HTR-8/SVneo (cell line): ENCODE data around the gene EPHA8.
A peak's percentile ranks its signal among the peaks of the same experiment; 100 is the strongest.

ENCODE experiments used
- DNase-seq: peaks from one replicate; pipeline ENCODE4 v3.0.0; 2011; ENCODE audit warnings: low spot score, mixed read lengths; ENCODE audit not compliant: insufficient read length
- FAIRE-seq: peaks from 2 replicates; lab custom pipeline; 2011; peaks lifted over from hg19 to GRCh38; lab: Jason Lieb, UNC

Gene EPHA8

DNA sequence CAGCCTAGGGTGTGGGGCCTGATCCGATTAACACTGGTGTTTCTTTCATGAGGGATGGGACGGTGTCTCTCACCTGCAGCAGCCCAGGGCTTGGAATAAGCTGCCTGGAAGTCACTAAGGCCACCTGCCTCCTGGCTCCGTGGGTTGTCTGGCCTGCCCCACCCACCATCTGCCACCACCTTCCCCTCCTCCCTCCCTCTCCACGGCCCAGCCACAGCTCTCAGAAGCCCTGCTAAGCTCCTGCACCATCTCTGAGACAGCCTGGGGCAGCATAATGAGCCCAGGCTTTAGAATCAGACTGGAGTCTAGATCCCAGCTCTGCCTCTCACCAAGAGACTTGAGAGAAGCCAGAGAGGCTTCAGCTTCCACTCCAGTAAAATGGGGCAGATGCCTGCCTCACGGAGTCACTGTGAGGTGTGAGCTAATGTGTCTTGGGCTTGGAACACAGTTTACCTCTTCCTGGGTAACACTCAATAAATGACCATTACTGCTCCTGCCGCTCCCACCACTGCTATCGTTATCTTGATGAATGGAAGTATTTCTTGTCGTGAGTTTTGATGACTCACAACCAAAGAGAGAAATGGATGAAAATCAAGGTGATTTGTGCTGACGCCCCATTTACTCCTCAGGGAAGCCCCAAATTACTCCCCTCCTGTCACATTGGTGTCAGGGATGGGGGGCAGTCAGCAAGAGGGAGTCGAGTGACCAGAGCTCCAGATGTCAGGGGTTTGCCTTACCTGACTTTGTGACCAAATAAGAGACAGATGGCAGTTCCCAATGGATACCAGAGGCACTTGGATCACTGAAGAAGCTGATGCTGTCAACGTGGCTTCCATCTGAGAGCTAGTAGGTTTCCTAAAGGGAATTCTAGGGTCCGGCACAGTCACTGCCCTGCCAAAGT lies 49.6 kb downstream of the EPHA8 start:
- no peak for FAIRE-seq

DNA sequence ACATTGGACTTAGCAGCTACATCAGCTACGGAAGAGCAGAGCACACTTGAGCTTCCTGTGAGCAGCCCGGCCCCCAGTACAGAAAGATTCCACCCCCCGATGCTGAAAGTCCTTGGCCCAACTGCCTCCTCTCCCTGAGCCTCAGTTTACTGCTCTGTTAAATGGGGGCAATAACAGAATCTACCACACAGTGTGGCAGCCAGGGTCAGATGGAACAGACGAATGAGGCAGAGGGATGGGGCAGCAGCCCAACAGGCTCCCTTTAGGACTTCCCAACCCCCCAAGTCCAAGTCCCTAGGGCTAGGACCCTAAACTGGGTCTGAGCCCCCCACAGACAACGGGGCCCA lies 50.3 kb downstream of the EPHA8 start:
- DNase-seq (no peak), FAIRE-seq (no peak)

More for the DNA sequence above, 49.6 kb downstream of the EPHA8 start:
- DNase-seq = no peak

DNA sequence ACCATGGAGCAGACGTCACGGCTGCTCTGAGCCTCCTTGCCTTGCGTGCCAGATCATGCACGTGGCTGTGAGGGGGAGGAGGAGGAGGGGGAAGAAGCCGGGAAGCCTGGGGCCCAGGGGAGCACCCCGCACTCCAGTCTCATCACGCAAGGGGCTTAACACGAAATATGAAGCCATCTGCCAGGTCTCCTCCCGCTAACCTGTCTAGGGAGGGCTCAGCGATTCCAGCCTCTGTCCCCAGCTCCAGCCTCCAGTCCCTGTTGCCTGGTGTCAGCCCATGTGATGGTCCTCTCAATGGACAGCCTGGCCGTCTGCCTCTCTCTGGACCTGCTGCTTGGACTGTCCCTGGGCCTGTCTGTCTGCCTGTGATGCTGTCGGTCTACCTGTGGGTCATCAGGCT lies 50.7 kb downstream of the EPHA8 start:
- DNase-seq = no peak
- no peak for FAIRE-seq

DNA sequence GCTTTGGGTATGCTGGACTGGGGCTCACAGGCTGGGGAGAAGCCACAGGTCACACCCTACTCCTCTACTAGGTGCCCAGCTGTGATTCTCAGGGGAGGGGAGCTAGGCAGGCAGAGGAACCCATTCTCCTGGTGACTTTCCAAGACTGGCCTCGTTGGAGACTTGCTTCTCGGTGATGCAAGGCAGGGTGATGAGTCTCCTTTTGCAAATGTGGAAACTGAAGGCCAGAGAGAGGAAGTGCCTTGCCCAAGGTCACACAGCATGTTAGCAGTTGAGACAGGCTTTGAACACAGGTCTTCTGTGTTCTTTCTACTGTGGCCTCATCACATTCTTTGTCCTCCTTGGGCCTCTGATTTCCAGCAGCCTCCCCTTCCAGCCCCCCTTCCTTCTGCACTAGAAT lies 52.6 kb downstream of the EPHA8 start:
- FAIRE-seq = no peak
- no peak for DNase-seq

DNA sequence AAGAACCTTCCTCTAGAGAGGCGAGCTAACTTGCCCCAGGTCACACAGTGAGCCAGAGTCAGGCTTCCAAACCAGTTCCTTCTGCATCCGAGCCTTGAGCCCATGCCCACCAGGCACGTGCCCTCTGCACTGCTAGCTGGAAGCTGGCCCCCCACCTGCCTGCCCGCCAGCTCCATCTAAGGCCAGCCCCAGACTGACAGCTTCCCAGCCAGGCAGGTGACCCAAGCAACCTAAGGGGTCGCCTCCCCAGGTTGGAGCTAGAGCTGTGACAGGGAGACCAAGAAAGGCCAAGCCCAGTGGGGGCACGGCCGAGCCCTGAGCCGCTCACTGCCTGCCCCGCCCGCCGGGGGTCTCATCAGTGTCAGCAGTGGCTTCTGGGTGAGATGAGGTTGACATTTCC lies 53.3 kb downstream of the EPHA8 start:
- FAIRE-seq (no peak), DNase-seq (no peak)

DNA sequence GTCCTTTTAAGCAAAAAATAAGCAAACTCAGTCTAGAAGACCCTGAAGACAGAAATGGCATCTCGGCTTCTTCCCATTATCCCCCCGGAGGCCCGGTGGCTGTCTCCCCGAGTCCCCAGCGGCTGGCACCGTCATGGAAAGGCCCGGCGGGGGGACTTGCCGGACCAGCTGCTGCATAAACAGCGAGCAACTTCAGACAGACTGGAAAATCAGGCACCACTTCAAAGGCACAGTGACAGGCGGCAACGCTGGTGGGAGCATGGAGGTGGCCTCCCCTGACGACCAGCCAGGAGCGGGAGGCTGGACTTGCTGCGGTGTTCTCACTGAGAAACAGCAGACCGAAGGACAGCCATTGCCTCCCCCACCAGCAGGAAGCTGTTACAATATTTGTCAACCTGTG lies 54.8 kb downstream of the EPHA8 start:
- DNase-seq = no peak
- no peak for FAIRE-seq

DNA sequence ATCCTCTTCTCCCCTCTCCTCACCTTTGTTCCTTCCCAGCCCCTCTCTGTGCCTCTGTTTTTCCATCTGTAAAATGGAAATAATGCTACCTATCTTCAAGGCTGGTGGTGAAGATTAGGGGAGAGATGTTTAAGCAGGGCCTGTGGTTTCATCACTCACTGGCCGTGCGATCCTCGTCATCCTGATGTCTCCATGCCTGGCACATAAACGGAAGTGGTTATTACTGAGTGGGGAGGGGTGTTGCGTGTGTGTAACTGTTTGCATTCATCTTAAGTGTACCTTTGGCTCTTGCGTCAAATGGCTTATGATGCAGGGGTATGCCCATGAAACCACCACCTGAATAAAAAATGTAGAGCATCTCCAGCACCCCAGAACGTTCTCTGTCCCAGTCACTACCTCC lies 56.0 kb downstream of the EPHA8 start:
- FAIRE-seq (peak; percentile 65), DNase-seq (no peak)

DNA sequence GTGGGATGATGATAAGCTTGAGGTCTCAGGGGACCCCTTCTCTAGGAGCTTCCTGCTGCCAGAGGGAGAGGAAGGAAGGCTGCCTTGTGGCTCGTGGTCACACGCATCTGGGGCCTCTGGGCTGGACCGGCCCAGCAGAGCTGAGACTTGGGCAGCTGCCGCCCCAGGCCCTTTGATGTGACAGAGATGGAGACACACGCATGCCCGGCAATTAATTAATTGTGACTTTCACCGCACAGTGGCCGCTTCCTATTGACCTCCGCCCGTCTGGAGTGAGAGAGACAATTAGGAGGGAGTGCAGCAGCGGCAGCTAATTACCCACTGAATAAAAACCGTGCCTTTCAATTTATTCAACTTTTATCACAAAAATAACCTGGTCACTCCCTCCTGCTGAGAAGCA lies 56.5 kb downstream of the EPHA8 start:
- no peak for FAIRE-seq
- DNase-seq = no peak

DNA sequence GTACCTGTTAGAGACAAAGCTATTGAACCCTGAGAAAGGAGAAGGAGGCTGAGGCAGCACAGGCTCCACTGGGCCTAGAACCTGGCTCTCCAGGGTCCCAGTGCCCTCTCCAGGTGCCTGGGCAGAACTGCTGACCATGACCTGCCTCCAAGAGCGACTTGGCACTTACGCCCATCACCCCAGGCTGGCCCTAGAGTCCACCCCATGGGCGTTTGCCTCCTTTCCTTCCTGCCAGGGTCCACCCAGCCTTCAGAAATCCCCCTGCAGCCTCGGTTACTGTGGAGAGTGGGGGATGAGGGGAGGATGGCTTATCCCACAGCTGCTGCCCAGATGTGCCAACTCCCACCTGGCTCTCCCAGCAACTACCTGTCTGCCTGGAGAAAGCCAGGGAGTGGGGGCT lies 58.5 kb downstream of the EPHA8 start:
- DNase-seq = no peak
- no peak for FAIRE-seq

DNA sequence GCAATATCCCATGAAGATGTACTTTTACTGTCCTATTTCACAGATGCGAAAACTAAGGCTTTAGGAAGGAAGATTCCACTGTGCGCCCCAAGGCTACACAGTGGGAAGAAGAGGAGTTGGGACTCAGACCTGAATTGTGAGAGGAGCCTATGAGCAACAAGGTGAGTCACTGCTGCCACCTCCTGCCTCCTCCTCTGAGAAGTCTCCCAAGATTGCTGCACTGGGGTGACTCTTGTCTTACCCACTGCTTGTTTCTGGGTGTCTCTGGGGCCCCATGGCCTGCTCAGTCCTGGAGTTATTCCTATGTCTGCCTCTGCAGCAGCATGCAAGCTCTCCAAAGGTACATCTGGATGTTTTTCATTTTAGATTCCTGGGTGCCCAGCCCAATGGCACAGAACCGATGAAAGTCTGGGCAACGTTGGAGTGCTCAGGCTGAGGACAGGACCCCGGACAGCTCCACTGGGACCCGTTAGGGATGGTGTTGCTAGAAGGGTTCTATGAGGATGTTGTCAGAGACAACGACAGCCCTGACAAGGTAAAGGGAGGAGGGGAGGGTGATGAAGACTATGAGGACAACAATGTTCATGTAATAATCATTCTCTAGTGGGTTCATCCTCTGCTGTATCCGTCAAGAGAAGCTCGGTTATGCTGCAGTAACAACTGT lies 62.1 kb downstream of the EPHA8 start:
- no peak for DNase-seq

DNA sequence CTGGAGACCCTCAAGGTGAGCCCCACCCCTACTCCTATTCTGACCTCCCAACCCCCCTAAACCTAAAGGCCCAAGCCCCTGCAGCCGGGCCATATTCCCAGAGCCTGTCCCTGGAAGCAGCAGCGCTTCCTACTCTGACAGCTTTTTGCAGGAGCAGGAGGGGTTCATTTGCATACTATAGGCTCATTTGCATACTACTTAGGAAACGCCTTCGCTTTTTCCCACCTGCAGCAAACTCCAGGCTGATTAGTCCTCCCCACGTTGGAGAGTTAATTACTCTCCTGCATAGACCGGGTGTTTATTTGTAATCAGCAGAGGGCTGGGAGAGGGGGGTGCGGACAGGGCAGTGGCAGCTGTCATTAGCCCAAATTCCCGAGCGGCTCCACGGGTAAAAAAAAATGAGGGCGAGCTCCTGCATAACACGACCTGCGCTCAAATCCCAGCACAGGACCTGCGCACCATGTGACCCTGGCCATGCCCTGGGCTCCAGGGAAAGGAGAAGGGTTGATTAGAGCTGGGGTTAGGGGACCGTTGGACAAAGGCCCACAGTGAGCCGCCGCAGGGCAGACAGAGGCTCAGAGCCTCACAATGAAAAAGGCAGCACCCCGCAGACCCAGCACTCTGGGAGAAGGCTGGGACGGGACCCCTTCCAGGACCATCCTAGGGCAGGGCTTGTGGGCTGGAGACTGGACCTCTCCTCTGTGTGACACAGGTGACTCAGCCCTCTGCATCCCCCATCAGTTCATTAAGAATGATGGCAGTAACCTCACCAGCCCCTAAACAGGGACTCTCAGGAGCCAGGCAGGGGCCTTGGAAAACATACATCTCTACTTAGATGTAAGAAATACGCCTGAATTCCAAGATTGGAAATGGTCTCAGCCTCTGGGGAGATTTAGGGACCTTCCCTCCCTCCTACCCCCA lies 63.2 kb downstream of the EPHA8 start:
- DNase-seq (no peak), FAIRE-seq (no peak)

More for the DNA sequence above, 62.1 kb downstream of the EPHA8 start:
- FAIRE-seq = no peak

DNA sequence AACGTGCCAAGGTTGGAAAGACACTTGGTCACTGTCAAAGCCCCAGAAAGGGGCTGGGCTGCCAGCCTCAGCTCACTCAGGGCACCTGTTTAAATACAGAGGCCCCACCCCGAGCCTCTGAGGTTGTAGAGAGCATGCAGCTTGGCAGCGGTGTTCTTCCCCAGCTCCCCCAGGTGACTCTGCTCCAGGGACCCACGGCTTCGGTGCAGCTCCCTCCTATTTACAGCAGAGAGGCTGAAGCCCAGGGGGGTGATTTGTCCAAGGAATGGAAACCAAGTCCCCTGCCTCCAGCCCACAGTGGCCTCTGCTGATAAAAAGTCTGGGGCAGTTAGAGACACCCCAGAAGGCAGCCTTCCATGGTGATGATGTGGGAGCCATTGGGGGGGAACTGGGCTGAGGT lies 64.0 kb downstream of the EPHA8 start:
- DNase-seq (no peak), FAIRE-seq (no peak)

DNA sequence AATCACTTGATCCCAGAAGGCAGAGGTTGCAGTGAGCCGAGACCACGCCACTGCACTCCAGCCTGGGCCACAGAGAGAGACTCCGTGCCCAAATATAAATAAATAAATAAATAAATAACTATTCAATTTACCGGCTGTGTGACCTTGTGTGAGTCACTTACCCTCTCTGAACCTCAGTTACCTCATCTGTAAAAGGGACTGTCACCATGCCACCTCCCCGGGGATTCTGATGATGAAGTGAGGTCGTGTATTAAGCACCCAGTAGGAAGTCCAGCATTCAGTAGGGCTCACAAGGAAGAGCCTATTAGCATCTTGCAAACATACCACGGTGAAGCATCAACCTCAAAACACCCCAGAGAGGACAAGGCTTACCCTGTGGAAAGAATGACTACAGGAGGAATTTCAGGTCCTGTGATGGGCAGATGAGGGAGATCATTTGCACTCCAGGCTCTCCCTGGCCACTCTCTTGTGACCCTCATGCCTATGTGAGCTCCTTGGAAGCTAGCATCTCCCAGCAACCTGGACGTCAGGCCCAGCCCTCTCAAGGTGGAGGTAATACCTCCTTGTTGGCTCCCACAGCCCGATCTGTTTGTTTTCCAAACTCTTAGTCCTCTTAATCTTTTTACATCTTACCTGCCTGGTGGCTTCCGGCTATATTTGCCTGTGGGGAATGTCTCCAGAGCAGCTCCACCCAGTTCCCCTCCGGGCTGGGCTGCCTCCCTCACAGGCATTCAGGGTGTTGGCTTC lies 65.6 kb downstream of the EPHA8 start:
- FAIRE-seq (no peak), DNase-seq (no peak)

DNA sequence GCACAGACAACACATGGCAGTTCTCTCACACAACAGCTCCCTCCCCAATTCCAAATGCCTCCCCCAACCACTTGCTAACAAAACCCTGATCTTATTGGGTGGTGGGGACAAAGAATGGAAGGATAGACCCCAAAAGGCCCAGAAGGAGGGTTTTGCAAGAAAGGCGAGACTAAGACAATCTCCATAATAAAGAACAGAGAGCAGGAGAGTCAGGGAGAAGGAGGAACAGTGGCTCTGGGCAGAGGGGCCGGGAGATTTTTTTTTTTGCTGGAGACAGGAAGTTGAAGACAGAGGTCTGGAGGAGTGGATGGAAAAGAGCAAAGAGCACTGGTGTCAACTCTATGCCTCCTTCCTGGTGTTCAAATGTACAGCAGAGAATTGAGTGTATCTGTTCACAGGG lies 66.6 kb downstream of the EPHA8 start:
- FAIRE-seq (no peak), DNase-seq (no peak)

DNA sequence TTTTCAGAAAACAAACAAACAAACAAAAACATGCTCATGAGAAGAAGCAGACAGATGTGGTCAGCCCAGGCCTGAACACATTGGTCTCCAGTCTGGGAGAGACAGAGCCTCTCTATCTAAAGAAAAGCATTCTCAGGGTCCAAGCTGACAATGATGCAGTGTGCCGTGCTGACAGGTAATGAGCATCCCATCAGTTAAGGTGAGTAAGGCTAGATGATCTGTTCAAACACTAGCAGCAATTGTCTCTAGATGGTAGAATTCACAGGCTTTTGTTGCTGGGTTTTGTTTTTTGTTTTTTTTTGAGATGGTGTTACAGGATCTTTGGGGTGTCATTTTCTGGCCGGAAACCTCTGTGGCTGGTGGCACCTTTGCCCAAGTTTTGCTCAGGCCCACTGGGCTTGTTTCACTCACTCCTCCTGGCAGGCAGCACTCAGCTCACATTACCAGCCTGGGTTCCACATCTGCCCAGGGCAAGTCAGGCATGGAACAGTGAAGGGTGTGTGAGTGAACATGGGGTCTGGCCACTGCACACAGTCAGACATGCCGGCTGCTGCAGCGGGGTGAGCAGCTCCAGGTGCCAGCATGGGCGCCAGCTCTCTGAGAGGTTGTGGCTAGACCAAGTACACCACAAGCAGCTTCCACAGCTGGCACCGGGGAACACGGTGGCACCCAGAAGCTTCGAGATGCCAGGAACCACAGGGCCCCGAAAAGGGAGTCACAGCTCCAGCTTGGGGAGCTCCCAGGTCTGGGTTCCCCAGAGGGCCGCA lies 70.6 kb downstream of the EPHA8 start:
- FAIRE-seq (no peak), DNase-seq (no peak)

DNA sequence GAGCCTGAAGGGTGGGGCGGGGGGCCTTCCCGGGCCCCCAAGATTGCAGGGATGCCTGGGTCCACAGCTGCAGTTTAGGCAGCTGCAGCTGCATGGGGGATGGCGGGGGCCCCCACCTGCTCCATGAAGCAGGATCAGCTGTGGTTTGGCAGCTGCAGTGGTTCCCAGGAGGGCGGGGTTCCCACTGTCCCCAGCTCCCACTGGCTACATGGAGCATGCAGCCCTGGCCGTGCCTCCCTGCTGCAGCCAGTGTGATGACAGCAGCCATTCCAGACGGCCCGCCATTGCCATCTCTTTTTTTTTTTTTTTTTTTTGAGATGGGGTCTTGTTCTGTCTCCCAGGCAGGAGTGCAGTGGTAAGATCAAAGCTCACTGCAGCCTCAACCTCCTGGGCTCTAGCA lies 72.1 kb downstream of the EPHA8 start:
- no peak for DNase-seq

DNA sequence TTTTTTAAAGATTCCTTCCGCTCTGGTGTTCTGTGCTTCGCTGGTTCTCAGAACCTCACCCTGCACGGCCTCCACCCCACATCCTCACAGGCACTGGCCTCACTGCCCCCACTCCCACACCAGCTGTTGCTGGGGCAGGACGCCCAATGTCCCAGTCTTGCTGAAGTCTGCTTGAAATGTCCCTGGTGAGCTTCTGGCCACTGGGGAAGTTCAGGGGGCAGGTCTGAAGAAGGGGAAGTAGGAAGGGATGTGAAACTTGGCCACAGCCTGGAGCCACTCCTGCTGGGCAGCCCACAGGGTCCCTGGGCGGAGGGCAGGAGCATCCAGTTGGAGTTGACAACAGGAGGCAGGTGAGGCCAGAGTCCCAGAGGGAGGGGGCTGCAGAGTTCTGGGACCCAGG lies 73.1 kb downstream of the EPHA8 start, which contains the start of gene C1QA:
TSS of gene C1QA (plus strand) at position 276 of the 400 bp plus-strand sequence. CDS start 989 bp downstream, outside the sequence.
- DNase-seq (no peak), FAIRE-seq (no peak)

More for the DNA sequence above, 72.1 kb downstream of the EPHA8 start:
- no peak for FAIRE-seq

DNA sequence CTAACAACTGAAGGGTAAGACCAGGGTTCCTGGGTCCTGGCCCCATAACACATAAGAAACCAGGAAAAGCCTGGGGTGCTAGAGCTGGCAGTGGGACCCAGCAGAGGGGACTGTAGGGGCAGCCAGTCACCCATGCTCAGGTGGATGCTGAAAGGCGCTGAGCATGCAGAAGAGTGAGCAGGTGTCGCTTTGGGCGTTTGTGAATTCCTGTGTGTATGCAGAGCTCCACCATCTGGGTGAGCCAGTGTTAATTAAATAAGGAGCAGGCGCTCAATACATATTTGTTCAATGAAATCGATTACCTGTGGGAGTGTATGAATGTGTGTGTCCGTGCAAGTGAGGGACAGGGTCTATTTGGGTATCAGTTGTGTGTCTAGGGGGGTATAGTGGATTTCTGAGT lies 73.6 kb downstream of the EPHA8 start:
- FAIRE-seq = no peak
- DNase-seq = no peak

DNA sequence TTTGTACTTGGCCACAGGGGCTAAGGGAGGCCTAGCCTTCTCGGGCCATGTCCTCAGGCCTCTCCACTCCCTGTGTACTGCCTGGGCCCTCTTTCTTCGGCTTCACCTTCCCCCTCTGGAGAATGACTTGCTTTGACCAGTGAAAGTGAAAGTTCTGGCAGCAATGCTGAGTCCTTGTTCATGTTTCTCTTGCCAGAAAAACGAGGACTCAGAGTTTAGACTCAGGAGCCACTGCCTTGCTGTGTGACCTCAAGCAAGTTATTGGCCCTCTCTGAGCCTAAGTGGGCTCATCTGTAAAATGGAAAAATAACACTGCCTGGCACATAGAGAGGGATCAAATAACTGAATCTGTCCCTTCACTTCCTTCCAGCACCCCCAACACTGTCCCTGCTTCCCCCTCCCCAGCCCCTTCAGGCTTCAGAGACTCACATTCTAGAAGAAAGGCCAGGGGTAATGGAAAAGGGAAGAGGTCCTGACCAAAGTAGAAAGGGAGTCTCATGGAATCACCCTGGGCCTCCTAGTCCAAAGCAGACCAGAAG lies 74.7 kb downstream of the EPHA8 start:
- no peak for DNase-seq
- no peak for FAIRE-seq
